Measurements from ENCODE around the gene ABCA7.

The ABCA7 gene

DNA sequence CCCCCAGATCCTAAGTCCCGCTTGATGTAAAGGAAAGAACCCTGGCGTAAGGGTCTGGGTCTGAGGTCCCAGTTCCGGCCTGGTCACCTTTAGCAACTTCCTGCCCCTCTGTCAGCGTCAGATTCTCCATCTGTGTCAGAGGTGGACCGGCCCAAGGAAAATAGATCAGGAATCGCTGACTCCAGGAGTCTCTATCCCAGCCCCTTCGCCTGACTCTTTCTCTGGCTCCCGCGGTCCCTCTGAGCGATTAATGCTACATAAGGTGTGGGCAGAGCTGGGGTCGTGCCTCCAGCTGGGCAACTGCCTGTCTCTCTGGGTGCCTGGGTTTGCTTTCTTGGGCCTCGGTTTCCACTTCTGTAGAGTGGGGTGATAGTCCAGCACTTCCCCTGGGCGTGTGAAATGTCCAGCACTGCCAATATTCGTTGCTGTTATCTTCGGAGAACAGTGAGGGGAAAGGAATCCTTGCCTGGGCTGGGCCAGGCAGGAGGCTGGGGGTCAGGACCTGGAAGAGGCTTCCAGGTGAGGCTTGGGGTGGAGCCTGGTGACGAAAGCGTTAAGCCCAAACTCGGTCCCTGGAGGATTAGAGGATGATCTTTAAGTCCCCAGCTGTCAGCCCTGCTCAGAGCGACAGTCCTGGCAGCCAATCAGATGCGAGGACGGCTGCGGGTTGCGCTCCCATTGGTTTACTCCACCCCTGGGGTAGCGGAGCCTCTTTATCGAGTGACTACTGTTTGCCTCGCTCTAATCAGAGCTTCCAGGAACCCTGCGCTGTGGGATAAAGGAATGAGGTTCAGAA is 767 bp downstream of the ABCA7 start:
- DNase-seq (ENCODE audit: low spot score), result peak; percentile 96

DNA sequence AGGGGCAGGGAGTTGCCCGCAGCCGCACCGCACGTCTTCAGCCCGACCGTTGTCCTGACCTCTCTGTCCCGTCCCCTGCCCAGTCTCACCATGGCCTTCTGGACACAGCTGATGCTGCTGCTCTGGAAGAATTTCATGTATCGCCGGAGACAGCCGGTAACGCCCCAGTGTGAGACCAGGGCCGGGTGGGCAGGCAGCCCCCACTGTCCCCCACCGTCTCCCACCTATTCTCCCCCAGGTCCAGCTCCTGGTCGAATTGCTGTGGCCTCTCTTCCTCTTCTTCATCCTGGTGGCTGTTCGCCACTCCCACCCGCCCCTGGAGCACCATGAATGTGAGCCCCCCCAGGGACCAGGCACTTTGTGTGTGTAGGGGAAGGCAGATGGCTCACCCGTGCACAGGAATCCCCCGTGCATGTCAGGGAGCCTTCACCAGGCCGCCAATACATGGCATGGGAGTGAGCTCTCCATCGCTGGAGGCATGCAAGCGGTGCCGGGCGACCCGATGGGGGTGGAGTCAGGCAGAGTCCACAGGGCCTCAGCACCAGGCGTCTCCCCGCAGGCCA is 1.4 kb downstream of the ABCA7 start:
- DNase-seq (ENCODE audit: low spot score), result no peak

DNA sequence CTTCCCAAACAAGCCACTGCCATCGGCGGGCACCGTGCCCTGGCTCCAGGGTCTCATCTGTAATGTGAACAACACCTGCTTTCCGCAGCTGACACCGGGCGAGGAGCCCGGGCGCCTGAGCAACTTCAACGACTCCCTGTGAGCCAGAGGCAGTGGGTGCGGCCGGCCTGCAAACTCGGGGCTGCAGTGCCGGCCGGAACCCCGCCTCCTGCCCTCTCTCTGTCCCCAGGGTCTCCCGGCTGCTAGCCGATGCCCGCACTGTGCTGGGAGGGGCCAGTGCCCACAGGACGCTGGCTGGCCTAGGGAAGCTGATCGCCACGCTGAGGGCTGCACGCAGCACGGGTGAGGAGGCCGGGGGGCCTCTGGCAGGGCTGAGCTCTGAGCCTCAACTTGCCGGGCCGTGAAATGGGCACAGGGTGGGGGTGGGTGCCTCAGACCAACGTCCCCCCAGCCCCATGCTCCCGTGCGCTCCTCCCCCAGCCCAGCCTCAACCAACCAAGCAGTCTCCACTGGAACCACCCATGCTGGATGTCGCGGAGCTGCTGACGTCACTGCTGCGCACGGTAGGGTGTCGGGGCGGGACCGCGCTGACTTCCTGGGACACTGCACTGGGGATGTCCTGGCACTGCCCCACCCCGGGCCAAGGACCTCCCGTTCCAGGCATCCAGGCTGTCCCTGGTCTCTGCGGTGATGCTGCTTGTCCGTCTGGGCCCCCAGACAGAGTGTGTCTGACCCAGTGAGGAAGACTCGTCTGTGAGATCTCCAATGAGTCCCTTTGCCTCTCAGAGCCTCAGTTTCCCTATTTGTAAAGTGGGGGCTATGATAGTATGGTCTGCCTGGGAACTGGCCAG is 2.2 kb downstream of the ABCA7 start:
- DNase-seq (ENCODE audit: low spot score), result no peak

DNA sequence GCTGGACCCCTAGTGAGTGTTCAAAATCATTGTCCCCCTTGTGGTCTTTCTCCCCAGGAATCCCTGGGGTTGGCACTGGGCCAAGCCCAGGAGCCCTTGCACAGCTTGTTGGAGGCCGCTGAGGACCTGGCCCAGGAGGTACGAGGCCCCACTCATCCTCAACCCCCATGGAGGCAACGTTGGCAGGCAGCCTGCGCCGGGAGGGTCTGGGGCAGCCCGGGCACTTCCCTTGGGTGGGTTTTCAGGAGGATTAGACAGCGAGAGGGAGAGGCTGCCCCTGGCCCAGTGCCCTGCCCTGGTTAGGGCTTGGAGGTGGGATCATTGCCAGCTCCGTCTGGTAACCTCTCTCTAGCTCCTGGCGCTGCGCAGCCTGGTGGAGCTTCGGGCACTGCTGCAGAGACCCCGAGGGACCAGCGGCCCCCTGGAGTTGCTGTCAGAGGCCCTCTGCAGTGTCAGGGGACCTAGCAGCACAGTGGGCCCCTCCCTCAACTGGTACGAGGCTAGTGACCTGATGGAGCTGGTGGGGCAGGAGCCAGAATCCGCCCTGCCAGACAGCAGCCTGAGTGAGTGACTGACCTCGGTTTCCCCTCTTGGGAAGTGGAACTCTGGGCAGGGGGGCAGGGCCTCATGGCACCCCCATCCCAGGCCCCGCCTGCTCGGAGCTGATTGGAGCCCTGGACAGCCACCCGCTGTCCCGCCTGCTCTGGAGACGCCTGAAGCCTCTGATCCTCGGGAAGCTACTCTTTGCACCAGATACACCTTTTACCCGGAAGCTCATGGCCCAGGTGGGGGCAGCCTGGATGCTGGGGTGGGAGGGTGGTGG is 3.0 kb downstream of the ABCA7 start:
- no peak for DNase-seq (ENCODE audit: low spot score)

DNA sequence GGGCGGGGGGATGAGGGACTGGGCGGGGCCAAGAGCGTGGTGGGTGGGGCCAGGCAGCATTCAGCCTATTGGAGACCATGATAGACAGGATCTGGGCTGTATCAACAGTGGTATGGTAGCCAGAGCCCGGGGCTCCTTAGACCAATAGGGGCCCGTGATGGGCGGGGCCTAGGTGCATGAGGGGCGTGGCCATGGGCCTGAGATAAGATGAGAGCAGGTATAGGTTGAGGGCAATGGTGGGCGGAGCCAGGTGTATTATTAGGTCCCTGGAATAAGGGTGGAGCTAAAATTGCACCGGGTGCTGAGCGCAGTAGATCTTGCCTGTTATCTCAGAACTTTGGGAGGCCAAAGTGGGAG is 5.3 kb downstream of the ABCA7 start:
- no peak for DNase-seq (ENCODE audit: low spot score)

DNA sequence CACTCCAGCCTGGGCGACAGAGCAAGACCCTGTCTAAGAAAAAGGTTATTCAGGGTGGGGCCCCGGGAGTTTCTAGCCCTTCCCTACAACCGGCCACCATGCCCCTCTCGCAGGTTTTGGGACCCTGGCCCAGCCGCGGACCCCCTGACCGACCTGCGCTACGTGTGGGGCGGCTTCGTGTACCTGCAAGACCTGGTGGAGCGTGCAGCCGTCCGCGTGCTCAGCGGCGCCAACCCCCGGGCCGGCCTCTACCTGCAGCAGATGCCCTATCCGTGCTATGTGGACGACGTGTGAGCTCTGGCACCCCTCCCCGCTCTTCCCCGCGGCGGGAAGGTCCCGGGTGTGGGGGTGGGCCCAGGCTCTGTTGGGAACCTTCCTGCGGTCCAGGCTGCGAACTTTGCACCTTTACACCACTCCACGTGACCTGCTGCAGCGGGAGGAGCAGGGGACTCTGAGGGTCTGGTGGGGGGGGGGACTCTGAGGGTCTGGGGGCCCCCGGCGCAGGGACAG is 6.3 kb downstream of the ABCA7 start:
- no peak for DNase-seq (ENCODE audit: low spot score)

DNA sequence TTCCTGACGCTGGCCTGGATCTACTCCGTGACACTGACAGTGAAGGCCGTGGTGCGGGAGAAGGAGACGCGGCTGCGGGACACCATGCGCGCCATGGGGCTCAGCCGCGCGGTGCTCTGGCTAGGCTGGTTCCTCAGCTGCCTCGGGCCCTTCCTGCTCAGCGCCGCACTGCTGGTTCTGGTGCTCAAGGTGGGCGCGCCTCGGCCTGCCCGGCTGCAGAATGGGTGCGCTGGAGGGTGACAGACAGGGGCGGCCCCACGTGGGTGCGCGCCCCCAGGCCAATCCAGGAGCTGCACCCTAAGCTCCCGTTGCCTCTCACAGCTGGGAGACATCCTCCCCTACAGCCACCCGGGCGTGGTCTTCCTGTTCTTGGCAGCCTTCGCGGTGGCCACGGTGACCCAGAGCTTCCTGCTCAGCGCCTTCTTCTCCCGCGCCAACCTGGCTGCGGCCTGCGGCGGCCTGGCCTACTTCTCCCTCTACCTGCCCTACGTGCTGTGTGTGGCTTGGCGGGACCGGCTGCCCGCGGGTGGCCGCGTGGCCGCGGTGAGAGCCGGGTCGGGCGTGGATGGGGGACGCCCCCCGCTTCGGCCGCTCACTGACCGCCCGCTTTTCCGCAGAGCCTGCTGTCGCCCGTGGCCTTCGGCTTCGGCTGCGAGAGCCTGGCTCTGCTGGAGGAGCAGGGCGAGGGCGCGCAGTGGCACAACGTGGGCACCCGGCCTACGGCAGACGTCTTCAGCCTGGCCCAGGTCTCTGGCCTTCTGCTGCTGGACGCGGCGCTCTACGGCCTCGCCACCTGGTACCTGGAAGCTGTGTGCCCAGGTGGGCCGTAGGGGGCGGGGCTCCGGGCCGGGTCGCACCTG is 7.2 kb downstream of the ABCA7 start:
- DNase-seq (ENCODE audit: low spot score), result no peak

DNA sequence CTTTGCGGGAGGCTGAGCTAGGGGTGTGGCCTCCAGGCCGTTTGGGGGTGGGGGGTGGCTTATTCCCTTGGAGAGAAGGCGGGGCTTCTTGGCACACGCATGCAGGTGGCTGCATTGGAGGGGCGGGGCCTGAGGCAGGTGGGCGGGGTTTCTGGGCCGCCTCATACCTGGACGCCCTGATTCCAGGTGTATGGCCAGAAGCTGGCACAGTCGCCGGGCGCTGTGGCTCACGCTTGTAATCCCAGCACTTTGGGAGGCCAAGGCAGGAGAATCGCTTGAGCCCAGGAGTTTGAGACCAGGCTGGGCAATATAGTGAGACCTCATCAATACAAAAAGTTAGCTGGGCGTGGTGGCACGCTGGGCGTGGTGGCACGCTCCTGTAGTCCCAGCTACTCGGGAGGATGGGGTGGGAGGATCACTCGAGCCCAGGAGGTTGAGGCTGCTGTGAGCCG is 7.8 kb downstream of the ABCA7 start:
- no peak for DNase-seq (ENCODE audit: low spot score)

DNA sequence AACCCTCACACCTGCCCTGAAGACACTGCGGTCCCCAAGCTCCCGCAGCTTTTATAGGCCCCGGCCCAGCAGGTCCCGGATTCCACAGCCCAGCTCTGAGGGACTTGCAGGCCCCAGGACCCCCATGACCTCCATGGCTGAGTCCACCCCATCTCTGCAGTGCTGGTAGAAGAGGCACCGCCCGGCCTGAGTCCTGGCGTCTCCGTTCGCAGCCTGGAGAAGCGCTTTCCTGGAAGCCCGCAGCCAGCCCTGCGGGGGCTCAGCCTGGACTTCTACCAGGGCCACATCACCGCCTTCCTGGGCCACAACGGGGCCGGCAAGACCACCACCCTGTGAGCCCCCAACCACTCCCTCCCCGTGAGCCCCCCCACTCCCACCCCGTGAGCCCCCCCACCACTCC is 9.2 kb downstream of the ABCA7 start:
- no peak for DNase-seq (ENCODE audit: low spot score)

DNA sequence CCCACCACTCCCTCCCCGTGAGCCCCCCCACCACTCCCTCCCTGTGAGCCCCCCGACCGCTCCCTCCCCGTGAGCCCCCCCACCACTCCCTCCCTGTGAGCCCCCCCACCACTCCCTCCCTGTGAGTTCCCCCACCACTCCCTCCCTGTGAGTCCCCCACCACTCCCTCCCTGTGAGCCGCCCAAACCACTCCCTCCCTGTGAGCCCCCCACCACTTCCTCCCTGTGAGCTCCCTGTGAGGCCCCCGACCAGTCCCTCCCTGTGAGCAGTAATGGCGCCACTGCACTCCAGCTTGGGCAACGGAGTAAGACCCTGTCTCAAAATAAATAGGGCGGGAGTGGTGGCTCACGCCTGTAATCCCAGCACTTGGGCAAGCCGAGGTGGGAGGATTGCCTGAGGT is 9.9 kb downstream of the ABCA7 start:
- DNase-seq (ENCODE audit: low spot score), result no peak

DNA sequence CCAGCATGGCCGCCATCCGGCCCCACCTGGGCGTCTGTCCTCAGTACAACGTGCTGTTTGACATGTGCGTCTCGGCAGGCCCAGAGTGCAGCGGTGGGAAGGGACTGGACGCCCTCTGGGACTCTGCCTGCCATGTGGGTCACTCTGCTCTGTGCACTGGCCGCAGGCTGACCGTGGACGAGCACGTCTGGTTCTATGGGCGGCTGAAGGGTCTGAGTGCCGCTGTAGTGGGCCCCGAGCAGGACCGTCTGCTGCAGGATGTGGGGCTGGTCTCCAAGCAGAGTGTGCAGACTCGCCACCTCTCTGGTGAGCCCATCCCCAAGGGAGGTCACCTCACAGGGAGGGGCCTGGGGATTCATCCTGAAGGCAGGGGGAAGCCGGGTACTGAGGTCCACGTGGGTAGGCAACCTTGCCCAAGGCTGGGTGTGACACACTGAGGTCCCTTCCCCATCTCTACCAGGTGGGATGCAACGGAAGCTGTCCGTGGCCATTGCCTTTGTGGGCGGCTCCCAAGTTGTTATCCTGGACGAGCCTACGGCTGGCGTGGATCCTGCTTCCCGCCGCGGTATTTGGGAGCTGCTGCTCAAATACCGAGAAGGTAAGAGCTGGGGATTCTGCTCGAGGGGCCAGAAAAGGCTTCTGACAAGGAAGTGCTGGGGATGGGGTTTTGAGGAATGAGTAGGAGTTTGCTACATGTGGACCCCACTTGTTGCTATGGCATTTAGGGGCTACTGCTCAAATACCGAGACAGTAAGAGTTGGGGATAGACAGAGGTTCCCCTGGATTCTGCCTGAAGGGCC is 11.3 kb downstream of the ABCA7 start:
- no peak for DNase-seq (ENCODE audit: low spot score)

DNA sequence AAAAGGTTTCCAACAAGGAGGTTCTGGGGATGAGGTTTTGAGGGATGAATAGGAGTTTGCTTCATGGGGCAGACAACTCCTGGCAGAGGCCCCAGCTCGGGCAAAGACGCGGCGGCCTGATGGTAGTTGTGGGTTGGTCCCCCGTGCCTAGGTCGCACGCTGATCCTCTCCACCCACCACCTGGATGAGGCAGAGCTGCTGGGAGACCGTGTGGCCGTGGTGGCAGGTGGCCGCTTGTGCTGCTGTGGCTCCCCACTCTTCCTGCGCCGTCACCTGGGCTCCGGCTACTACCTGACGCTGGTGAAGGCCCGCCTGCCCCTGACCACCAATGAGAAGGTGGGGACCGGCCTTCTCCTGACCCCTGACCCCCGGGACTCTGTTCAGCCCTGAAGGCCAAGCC is 11.9 kb downstream of the ABCA7 start:
- no peak for DNase-seq (ENCODE audit: low spot score)

DNA sequence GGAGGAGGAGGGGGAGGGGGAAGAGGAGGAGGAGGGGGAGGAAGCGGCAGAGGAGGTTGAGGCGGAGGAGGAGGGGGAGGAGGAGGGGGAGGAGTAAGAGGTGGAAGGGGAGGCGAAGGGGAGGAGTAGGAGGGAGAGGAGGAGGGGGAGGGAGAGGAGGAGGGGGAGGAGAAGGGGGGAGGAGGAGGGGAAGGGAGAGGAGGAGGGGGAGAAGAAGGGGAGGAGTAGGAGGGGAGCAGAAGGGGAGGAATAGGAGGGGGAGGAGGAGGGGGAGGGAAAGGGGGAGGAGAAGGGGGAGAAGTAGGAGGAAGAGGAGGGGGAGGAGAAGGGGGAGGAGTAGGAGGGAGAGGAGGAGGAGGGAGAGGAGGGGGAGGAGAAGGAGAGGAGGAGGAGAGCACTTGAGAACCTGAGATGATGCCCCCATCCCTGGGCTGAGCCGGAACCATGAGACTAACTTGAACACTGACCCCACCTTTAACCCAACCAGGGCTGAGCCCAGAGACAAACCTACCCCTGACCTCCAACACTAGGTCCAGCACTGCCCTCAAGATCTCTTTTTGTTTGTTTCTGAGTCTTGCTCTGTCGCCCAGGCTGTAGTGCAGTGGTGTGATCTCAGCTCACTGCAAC is 12.6 kb downstream of the ABCA7 start:
- no peak for DNase-seq (ENCODE audit: low spot score)

DNA sequence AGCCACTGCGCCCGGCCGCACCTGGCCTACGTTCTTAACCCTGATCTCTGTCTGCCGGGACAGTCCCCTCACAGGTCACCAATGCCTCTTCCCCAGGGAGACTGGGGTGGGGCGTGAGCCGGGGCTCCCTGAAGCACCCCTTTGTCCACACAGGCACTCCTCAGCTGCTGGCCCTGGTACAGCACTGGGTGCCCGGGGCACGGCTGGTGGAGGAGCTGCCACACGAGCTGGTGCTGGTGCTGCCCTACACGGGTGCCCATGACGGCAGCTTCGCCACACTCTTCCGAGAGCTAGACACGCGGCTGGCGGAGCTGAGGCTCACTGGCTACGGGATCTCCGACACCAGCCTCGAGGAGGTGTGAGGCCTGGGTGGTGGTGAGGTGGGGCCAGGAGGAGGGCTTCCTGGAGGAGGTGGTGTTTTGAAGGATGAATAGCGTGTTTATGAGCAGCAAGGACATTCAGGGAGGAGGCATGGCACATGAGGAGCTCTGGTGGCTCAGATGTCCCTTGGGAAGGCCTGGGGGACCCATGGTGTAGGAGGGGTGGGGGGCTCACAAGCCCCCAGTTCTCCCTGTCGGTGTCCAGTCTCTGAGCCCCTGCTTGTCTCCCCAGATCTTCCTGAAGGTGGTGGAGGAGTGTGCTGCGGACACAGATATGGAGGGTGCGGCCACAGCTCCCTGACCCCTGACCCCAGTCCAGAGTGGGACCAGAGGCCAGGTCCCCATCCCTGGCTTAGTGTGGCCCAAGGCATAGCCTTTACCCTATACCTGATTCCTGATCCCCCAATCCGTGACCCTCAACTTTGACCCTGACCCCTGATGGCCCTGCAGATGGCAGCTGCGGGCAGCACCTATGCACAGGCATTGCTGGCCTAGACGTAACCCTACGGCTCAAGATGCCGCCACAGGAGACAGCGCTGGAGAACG is 13.5 kb downstream of the ABCA7 start:
- DNase-seq (ENCODE audit: low spot score), result no peak

DNA sequence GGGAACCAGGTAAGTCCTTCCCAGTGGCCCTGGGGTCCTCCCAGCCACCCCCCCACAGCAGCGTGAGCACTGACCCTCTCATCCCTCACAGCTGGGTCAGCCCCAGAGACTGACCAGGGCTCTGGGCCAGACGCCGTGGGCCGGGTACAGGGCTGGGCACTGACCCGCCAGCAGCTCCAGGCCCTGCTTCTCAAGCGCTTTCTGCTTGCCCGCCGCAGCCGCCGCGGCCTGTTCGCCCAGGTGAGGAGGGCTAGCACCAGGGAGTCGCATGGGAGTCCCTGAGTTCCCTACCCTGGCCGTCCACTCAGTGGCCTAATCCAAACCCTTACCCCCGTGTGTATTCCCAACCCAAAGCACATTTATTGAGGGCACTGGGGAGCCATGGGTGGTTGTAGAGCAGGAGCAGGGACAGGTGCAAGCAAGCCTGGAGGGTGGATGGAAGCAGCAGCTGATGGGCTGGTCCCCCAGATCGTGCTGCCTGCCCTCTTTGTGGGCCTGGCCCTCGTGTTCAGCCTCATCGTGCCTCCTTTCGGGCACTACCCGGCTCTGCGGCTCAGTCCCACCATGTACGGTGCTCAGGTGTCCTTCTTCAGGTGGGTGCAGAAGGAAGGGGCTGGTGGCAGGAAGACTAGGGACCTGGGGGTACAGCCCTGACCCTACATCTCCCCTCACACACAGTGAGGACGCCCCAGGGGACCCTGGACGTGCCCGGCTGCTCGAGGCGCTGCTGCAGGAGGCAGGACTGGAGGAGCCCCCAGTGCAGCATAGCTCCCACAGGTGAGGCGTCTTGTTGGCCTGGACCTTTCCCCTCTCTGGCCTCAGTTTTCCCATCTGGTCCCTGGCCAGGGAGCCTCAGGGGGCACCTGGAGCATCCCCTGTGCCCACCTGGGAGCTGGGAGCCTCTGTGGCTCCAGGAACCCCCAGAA is 14.5 kb downstream of the ABCA7 start:
- no peak for DNase-seq (ENCODE audit: low spot score)

DNA sequence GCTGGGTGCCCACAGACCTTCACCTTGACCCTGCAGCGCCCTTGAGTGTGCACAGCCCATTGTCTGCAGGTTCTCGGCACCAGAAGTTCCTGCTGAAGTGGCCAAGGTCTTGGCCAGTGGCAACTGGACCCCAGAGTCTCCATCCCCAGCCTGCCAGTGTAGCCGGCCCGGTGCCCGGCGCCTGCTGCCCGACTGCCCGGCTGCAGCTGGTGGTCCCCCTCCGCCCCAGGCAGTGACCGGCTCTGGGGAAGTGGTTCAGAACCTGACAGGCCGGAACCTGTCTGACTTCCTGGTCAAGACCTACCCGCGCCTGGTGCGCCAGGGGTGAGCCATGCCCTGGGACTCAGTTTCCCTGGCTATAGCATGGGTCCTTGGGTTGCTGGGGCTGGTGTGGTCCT is 15.1 kb downstream of the ABCA7 start:
- no peak for DNase-seq (ENCODE audit: low spot score)

DNA sequence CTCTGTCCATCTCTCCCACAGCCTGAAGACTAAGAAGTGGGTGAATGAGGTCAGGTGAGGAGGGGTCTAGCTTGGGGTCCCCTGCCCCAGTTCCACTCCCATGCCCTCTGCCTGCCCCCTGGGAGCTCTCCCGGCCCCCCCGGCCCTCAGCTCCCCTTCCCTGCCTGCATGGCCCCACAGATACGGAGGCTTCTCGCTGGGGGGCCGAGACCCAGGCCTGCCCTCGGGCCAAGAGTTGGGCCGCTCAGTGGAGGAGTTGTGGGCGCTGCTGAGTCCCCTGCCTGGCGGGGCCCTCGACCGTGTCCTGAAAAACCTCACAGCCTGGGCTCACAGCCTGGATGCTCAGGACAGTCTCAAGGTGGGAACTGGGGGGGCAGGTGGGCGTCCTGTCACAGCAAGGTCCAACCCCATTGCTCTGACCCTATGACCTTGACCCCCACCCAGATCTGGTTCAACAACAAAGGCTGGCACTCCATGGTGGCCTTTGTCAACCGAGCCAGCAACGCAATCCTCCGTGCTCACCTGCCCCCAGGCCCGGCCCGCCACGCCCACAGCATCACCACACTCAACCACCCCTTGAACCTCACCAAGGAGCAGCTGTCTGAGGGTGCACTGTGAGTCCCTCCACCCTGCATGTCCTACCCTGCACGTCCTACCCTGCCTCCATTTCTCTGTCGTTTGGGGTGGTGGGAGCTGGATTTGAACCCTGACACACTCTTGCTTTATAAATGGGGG is 16.1 kb downstream of the ABCA7 start:
- DNase-seq (ENCODE audit: low spot score), result no peak
